NCI-H774 (cell line): ENCODE results near the gene C1orf167.

ENCODE experiments used
- DNase-seq: peaks from one replicate; lab custom pipeline; 2025; lab: John Stamatoyannopoulos, UW

The C1orf167 gene

GRCh38 chr1:11784256-11784992, 22.4 kb downstream of the C1orf167 start:
- DNase-seq, result no peak

DNA sequence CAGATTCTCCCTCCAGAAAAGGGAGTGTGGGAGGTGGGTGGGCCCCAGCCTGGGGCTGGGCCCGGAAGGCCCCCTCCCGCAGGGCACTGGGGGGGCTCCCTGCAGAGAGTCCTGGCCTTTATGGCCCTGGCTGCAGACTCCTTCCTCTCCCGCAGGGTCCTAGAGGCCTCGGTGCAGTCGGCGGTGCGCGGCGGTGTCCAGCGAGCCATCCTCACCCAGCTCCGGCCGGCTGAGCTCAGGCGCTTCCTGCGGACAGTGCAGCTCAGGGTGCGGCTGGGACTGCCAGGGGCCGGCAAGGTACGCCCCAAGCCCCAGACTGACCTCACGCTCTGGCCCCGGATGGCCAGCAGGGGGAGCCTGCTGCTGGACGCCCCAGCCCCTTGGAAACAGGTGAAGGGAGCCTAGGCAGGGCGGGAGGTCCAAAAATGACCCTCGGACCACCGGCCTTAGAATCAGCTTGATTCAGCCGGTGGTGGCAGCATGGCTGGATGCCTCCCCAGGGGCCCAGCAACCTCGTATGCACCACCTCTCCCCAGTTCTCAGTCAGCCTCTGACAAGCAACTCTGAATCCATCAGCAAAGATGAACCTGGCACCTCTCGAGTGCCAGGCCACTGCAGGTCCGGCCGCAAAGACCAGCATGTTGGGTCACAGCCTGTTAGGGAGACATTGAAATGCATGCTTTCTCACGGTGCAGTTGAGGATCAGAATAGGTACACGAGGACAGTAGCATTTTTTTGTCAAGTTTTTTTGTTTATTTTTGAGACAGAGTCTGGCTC, 23.2 kb downstream of the C1orf167 start:
- no peak for DNase-seq

DNA sequence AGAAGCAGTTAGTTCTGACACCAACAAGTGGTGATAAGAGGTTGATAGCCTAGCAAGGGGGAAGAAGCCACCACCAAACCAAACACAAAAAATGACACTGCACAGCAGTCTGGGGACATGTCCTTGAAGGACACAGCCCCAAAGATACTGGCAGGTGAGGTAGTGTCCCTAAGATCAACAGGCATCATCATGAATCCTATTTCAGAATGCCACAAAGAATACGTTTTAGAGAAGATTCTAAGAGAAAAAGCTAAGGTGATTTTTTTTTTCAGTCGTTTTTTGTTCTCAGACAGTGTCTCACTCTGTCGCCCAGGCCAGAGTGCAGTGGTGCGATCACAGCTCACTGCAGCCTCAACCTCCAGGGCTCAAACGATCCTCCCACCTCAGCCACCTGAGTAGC, 24.2 kb downstream of the C1orf167 start:
- no peak for DNase-seq

- DNase-seq, result no peak
These were observed 25.3 kb downstream of the C1orf167 start for GRCh38 chr1:11787251-11787803.

GRCh38 chr1:11787804-11788436, 25.9 kb downstream of the C1orf167 start:
- DNase-seq, result no peak

DNA sequence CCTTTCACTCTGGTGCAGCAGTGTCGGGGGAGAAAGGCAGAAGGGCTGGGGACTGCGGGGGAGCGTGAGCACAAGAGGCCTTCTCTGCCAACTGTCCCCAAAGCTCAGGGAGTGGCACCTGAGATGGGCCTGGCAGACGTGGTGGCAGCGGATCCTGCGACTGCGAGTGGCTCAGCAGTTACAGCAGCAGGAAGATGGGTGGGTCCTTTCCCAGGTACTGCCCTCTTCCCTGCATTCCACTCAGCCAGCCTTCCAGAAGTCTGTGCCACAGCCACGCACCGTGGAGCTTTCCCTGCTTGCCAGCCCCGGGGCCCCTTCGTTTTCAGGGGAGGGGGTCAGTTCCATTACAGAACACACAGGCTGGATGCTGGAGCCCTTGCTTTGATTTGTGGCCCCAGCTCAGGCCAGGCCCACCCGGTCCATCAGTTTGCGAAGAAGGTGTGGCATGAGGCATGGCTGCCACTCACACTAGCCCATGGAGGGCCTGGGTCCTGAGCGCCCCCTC, 26.6 kb downstream of the C1orf167 start:
- no peak for DNase-seq

- DNase-seq, result no peak
These were observed 27.4 kb downstream of the C1orf167 start for GRCh38 chr1:11789126-11790067.

DNA sequence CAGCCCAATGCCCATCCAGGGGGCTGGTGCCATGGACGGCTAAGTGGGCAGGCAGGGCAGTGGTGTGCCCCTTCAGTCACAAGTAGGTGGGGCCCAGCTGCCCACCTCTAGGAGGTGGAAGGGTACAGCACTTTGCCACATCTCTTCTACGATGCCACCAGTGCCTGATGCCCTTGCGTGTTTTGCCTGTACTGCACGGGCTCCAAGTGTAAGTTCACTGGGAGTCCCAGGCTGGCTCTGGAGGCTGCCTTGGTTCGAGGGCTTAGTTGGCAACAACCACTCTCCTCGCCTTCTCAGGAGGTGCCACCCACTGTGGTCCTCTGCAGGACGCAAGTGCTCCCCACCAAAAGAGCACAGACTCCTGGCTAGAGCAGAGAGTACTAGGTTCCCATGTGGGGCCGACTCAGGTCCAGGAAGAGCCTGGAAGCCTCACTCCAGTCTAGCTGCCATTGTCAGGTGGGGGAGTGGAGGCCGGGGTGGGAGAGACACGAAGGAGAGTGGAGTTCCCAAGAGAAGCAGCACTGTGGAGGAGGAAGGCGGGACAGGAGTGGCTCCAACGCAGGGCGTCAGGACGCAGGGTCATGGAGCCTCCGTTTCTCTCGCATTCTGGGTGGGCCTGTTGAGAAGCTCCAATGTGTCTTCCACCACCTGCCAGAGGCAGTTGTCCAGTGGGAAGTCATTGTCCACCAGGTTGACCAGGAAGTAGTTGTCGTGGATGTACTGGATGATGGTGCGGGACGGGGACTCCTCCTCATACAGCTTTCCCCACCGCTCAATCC, 28.3 kb downstream of the C1orf167 start:
- no peak for DNase-seq

DNA sequence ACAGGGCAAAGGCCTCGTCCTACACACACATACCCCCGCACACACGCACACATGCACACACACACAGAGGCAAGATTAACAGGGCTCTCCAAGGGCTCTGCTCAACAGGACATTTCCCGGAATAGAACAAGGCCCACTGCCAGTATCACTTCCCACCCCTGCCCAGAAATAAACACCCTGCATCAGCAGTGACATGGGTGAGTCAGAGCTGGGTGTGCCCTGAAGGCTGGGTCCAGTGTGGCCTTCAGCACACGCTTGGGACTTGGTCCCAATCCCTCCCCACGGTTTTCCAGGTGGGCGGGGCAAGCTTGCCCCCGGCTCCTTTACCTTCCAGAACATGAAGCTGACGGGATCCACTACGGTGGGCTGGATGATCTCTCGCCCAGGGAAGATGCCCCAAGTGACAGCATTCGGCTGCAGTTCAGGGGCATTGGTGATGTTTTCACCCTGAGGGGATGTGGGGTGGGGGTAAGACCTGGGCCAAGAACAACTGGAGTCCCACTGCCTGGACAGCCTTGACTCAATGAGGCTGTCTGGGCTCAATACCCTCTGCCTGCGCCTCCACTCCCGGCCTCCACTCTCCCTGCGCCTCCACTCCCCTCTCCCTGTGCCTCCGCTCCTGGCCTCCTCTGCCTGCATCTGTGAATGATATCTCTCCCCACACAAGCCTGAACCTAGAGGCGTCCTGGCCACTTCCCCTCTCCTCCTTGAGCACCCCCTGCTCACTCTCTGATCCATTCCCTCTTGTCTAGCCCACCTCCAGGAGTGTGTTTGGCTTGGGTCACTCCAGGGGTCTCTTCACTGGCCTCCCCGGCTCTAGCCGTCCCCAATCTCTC, 29.1 kb downstream of the C1orf167 start:
- no peak for DNase-seq

DNA sequence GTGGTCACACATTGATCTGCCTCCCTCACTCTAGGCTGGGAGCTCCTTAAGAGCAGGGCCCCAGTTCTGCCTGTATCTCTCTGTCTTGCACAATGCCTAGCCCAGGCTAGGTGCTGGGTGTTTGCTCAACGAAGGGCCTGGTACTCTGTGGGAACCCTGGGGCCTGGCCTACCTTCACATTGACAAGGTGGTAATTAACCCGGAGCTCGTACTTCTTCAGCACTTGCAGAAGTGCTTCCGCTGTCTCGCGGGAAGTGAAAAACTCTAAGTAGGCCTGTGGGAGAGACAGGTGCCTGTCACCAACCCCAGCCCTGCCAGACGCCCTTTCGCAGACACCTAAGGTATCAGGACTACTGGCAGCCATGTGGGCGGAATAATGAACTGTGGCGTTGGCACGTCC, 30.1 kb downstream of the C1orf167 start:
- no peak for DNase-seq

DNA sequence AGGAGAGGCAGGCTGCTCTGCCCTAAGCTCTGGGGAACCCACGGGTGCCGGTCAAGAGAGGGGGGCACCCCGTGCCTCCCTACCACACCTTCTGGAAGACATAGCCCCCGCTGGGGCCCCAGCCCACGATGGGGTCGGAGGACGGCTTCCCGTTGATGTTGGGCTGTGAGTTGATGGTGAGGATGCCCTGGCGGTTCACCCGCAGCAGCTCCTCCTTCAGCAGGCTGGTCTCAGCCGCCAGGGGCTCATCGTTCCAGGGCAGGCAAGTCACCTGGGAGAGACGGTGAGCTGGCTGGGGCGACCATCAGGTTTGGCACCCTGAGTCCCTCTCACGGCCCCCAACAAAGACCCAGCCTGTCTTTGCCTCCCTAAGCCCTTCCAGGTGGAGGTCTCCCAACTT, 31.8 kb downstream of the C1orf167 start:
- no peak for DNase-seq

DNA sequence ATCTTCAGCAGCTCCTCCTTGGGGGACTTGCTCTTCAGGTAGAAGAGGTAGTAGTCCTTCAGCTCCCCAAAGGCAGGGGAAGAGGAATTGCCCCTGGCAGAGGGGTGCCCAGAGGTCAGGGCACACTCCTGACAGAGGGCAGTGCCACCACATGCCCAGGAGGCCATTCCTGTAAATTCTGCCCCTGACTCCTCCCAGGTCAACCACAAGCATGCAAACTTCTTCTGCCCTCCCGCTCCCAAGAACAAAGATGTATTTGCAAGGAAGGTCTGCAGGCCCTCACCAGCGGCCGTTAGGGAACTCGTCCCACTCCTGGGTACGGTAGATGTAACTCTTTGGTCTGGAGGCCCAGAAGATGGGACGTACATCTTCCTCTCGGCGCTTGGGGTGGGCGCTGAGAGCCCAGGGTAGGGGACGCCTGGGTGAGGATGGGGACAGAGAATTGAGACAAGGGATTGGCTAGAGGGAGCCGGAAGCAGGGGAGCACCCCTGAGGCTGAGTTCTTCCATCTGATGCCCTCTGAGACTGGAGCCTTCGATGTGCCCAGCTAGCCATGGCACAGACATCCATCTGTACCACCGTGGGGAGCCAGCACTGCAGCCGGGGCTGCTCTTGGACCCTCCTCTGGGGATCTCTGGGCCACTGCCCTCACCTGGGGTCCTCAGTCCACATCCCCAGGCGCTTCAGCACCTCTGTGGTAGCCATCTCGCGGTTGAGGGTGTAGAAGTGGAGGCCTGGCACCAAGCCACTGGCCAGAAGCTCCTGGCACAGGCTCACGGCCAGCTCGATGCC, 32.6 kb downstream of the C1orf167 start:
- DNase-seq, result no peak

DNA sequence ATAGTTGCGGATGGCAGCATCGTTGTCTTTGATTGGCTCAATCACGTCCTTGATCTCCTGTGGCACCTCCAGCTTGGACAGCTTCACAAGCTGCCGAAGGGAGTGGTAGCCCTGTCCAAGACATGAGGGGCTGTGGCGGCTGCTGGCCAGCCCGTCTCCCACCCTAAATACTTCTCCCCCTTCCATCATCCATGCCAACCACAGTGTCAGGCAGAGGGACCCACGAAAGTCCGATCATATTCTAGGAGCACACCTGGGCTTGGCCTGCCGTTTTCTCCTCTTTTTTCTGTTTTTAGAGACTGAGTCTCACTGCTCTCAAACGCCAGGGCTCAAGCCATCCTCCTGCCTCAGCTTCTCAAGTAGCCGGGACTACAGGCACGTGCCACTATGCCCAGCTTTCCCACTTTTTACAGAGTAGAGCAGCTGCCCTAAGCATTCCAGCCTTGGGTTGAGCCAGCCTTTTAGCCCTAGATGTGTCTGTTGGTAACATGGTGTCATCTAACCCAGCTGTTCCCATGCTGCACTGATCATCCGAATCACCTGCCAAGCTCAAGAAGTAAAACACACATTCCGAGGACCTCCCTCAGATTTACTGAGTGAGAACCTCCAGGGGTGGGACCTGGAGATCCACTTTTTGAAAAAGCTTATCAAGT, 33.4 kb downstream of the C1orf167 start:
- no peak for DNase-seq

- DNase-seq, result no peak
These were observed 34.2 kb downstream of the C1orf167 start for GRCh38 chr1:11796036-11796828.

DNA sequence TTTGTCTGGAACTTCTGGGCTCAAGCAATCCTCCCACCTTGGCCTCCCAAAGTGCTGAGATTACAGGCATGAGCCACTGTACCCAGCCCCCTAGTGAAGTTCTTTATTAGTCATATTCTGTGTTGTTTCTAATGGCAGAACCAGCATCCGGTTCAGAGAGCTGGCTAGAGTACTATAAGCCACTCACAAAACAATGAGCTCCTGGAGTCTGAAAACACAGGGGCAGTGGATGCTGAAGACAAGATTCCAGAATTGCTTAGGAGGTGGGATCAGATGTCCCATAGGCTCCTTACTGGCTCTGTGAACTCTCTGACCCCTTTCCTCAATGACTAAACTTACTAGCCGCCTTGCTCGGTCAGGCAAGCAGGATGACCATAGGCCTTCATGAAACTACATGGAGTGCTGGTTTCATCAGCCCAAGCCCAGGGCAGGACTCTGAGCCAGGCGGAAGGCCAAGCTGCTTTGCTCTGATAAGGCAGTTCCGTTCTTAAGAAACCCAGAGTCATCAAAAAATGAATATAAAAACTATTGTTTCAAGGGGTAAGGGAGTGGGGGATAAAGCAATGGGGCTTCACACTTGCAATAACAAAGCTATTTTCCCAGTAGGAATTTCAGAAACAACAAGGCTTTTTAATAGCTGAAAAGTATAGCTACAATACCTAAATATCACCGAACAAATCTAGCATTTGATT, 35.7 kb downstream of the C1orf167 start:
- no peak for DNase-seq

- DNase-seq, result no peak
These were observed 37.1 kb downstream of the C1orf167 start for GRCh38 chr1:11799099-11799498.

DNA sequence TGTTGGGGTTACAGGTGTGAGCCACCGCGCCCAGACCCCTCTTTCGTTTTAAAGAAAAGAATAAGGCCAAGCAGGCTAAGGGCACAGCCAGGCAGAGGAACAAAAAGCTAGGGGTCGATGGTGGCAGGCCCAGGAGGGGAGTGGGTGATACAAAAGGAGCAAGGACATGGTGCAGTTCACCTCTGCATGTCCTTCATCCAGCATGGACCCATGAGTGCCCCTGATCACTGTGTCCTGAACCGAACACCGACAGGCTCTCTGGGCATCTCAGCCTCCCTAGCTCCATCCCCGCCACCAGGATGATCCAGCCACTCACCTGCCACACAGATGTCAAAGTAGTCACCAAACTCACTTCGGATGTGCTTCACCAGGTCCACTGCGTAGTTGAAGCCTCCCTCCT, 37.9 kb downstream of the C1orf167 start:
- DNase-seq, result no peak
